GM21360 (cell line): ENCODE results near the gene TGM6.
A peak's percentile ranks its signal among the peaks of the same experiment; 100 is the strongest.

Experiments
- ATAC-seq: cut with Tn5 transposase; IDR thresholded peaks from one replicate; pipeline ENCODE4 v1.9.1; 2021; ENCODE audit warnings: mild to moderate bottlenecking, moderate library complexity; ENCODE audit not compliant: unreplicated experiment

Gene TGM6

GRCh38 chr20:2451939-2452732 lies 71.4 kb downstream of the TGM6 start:
- ATAC-seq, result no peak

GRCh38 chr20:2453792-2454191 lies 73.1 kb downstream of the TGM6 start:
- no peak for ATAC-seq

GRCh38 chr20:2455771-2456497 lies 75.2 kb downstream of the TGM6 start:
- ATAC-seq, result no peak

DNA sequence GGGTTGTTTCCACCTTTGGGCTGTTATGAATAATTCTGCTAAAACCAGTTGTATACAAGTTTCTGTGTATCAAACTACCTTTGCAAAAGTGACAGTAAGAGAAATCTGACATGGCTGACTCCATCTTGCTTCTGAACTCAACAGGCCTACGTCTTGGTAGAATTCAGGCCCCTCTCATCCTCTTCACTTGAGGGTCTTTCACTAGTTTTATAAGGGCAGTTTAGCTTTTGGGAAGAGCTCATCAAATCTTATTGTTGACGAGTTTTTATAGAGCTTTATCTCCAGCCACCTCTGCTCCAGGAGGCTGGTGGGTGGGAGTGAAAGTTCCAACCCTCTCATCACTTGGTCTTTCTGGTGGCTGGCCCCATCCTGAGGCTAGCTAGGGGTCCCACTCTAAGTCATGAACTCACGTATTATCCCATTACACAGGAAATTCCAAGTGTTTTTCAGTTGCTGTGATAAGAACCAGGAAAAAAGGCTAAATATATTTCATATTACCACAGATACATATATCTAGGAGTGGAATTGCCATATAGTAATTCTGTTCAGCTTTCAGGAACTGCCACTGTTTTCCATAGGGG lies 78.3 kb downstream of the TGM6 start:
- ATAC-seq, result no peak

GRCh38 chr20:2459981-2460751 lies 79.5 kb downstream of the TGM6 start:
- ATAC-seq, result no peak

- no peak for ATAC-seq
Observed at GRCh38 chr20:2460752-2461424, 80.2 kb downstream of the TGM6 start.

DNA sequence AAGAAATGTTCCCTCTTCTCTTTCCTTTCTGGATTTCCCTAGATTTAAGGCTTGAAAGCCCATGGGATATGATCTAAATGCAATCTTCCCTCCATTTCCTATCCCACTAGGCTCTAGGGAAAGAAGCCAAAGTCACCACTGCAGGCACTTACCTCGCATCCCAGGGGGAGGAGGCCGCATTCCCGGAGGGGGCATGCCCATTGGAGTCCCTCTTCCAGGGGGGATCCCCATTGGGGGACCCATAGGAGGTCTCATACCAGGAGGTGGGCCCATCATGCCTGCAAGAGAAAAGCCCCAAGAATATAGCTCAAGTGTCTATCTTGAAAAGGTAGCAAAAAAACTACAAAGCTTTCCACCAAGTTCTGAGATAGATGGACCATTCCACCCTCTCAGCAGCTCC lies 81.8 kb downstream of the TGM6 start:
- no peak for ATAC-seq

DNA sequence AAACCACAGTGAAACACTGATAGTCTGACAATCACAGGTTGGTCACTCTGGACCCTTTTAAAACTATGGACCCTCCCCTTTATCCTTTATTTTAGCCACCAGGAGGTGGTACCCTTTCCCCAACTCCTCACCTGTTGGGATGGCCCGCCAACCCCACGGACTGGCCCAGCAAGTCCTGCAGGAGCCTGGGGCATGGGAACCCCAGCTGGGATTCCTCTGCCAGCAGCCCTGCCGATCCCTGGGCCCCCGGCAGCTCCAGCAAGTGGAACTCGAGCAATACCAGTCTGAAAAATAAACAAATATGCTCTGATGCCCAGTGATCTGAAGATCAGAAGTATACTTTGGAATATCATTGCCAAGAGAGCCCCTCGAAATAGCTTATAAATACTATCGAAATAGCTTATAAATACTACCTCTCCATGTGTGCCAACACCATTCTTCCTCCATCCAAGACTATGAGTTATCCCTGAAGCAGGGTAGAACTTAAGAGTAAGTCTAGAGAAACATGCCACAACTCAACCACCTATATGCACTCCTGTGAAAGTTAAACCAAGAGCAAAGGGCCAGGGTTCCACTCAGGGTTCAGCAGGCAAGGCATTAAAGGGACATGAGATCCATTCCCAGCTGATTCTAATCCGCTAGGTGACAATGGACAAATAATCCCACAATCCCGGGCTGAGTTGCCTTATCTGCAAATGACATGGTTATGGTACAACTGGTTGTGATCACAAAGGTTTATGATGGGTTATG lies 83.1 kb downstream of the TGM6 start:
- ATAC-seq, result no peak

GRCh38 chr20:2465100-2465499 lies 84.4 kb downstream of the TGM6 start:
- no peak for ATAC-seq

- no peak for ATAC-seq
Observed at GRCh38 chr20:2467412-2467811, 86.7 kb downstream of the TGM6 start.

DNA sequence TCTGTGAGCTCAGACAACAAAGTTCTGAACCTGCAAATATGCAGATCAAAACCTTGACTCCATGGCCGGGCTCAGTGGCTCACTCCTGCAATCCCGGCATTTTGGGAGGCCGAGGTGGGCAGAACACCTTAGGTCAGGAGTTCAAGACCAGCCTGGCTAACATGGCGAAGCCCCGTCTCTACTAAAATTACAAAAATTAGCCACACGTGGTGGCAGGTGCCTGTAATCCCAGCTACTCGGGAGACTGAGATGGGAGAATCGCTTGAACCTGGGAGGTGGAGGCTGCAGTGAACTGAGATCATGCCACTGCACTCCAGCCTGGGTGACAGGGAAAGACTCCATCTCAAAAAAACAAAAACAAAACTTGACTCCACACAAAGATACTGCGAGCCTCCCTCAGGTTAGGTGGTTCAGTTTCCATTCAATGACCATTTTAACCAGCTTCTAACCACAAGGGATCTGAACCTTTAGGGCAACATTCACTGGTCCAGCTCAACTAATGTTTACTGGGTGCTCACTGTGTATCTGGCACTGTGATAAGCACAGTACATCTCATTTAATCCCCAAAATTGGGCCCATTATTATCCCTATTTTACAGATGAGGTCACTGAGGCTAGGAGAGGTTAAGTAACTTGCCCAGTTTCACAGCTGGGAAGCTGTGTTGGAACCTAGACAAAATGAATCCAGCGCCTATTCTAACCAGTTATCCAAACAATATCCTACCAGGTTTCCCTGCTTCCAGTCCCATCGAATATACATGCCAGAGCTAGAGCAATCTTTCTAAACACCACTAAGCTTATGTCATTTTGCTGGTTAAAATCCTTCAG lies 88.1 kb downstream of the TGM6 start:
- ATAC-seq, result no peak

DNA sequence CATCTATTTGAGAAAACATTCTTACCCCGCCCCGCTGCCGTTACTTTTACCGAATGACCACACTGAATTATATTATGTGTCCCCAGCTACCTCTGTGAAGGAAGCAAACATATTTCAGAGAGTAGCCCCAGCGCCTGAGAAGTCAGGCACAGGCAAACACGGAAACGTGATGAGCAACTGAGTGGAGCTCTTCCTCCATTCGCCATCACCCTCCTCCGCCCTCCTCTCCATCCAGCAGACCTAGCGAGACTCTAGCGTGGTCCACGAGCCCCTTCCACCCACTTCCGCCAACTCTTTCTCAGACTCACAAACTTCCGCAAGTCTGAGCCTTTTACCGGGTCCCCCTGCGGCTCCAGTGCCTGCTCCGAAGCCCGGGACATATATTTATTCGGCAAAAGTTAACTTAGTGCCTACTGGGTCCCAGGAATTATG lies 89.3 kb downstream of the TGM6 start:
- ATAC-seq, result peak; percentile 23

DNA sequence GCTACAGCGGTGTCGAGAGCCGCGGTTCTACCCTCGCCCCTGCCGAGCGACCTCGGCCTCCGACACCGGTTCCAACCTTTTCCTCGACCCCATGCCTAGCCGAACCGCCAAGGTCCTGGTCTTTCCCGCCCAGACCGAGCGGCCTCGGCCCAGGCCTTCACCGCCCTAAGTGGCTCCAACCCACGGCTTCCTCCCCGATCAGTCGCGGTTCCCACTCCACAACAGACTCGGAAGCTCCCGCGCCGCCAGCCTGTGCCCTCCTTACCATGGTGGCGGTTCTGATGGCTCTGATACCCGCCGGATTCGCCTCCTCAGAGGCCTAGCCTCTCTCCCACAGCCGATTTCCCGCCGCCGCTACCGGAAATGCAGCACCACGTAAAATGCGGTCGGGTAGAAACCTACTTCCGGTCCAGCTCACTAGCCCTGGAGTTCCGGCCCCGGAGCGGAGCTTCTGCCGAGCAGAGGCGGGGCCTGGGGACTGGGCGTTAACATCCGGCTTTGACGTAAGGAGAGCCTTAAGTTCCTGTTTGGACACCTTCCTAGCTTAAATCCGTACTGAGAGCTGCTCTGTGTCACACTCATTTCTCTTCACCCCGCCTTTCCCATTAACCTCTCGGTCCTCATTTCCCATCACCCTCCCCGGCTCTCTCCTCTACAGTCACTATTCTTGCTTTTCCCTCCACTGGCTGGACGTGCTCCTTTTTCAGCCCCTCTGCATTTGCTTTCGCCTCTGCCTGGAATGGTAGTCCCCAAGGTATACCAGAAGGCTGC lies 89.9 kb downstream of the TGM6 start, which contains the start of gene SNRPB:
TSS of gene SNRPB (minus strand) at position 367 of the 771 bp plus-strand sequence. CDS start at position 268, 99 bp downstream.
- ATAC-seq, result peak; percentile 95

GRCh38 chr20:2473516-2473915 lies 92.8 kb downstream of the TGM6 start:
- no peak for ATAC-seq

GRCh38 chr20:2475850-2476741 lies 95.4 kb downstream of the TGM6 start:
- ATAC-seq, result no peak

DNA sequence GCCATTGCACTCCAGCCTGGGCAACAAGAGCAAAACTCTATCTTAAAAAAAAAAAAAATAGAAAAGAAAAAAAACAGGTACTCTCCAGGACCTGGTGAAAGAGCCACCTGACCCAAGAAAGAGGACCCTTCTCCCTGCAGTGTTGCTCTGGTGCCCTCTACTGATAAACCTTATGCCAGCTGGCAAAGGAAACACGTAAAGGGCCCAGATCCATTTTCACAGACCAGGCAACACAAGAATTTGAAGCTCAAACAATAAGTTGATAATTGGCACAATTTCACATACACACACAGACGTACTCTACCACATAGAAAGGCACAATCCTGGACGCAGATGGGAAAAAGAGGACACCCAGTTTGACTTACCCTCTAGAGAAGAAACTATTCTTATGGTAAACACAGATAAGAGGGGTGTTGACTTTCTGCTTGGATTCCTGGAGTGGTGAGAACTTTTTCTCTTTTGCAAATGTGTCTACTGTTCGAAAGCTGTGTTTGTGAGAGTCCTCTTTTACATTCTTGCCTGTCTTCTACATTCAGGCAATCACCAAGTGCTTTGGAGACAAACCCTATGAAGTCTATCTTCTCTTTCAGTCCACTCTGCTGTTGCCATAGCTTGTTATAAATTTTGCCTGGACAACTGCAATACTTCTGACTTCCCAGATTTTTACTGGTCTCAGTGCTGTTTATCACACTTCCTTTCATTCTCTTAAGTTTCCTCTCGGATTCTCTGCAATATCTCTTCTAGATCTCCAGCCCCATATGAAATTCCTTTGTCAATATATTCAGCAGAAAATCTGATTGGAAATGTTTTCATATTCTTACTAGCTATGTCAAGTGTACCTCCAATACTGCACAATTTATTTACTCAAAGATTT lies 96.3 kb downstream of the TGM6 start:
- ATAC-seq, result no peak
